H1 (cell line): Measurements from ENCODE around the gene RAB3C. TPM values are rescaled to one million over a fixed set of nuclear protein-coding genes. Genes with fewer than 3 reads are reported as not detected.

Experiments used
- CTCF ChIA-PET: fragments of 300-600 bp; sonication (Branson Sonifier 250); formaldehyde crosslinking; loops from one replicate; lab custom pipeline; 2021; ENCODE audit not compliant: partially characterized antibody; lab: Charles Lee
- POLR2A ChIA-PET: fragments of 300-600 bp; sonication (Branson Sonifier 250); formaldehyde crosslinking; loops from one replicate; lab custom pipeline; 2021; ENCODE audit warnings: inconsistent platforms; ENCODE audit not compliant: partially characterized antibody; lab: Charles Lee
- DNase-seq, 2 experiments: peaks; one replicate each; pipeline versions ENCODE4 v3.0.0 to v3.0.0-alpha.2; 2010 to 2022; ENCODE audit warnings: low spot score in 2 of 2, low read depth in 1 of 2, mixed read lengths in 1 of 2
- FAIRE-seq: peaks from 2 replicates; lab custom pipeline; 2011; peaks lifted over from hg19 to GRCh38; lab: Jason Lieb, UNC
- H2AFZ ChIP-seq: 2 replicates; pipeline ENCODE4 v1.8.1; 2012; ENCODE audit warnings: low read length, inconsistent platforms
- H2AK5ac ChIP-seq: 2 replicates; pipeline ENCODE4 v1.6.1; 2013; ENCODE audit warnings: low read depth, low read length
- H2BK120ac ChIP-seq: replicated peaks from 2 replicates; pipeline ENCODE3; 2013; ENCODE audit warnings: low read depth, low read length, inconsistent platforms
- H2BK12ac ChIP-seq: 2 replicates; pipeline ENCODE4 v1.6.1; 2013; ENCODE audit warnings: low read depth, low read length
- H2BK15ac ChIP-seq: 2 replicates; pipeline ENCODE4 v1.6.1; 2013; ENCODE audit warnings: low read length
- H2BK20ac ChIP-seq: 2 replicates; pipeline ENCODE4 v1.6.1; 2013; ENCODE audit warnings: low read length
- H2BK5ac ChIP-seq: 2 replicates; pipeline ENCODE4 v1.6.1; 2013; ENCODE audit warnings: low read depth, low read length
- H3K14ac ChIP-seq: 2 replicates; pipeline ENCODE4 v1.6.1; 2013; ENCODE audit warnings: inconsistent platforms; ENCODE audit not compliant: insufficient read length
- H3K18ac ChIP-seq: 2 replicates; pipeline ENCODE4 v1.6.1; 2013; ENCODE audit warnings: low read length; ENCODE audit errors: extremely low read depth
- H3K23ac ChIP-seq: 2 replicates; pipeline ENCODE4 v1.6.1; 2013; ENCODE audit warnings: inconsistent platforms; ENCODE audit not compliant: insufficient read length
- H3K23me2 ChIP-seq: 2 replicates; pipeline ENCODE4 v1.6.1; 2013; ENCODE audit warnings: low read depth, low read length
- H3K27ac ChIP-seq: 2 replicates; pipeline ENCODE4 v1.6.1; 2011; ENCODE audit warnings: low read depth, low read length, inconsistent platforms
- H3K27me3 ChIP-seq, 4 experiments: replicated peaks in 1 of 4; 1 replicate in 1 of 4; 2 replicates in 3 of 4; pipeline versions ENCODE4 v1.6.1 to v1.8.1; 2011 to 2013; ENCODE audit warnings: low read length in 3 of 4, mild to moderate bottlenecking in 3 of 4, inconsistent platforms in 2 of 4, mixed read lengths in 2 of 4, moderate library complexity in 1 of 4; ENCODE audit not compliant: control insufficient read depth in 3 of 4, insufficient read depth in 3 of 4; ENCODE audit errors: extremely low read depth in 1 of 4
- H3K36me3 ChIP-seq, 4 experiments: 2 replicates each; pipeline versions ENCODE4 v1.6.1 to v1.8.1; 2011 to 2013; ENCODE audit warnings: mild to moderate bottlenecking in 4 of 4, low read length in 3 of 4, moderate library complexity in 2 of 4, control low read depth in 1 of 4, inconsistent platforms in 1 of 4; ENCODE audit not compliant: insufficient read depth in 4 of 4, control insufficient read depth in 2 of 4
- H3K4ac ChIP-seq: replicated peaks from 2 replicates; pipeline ENCODE3; 2013; ENCODE audit warnings: low read length, low read depth, mixed read lengths, inconsistent platforms; ENCODE audit not compliant: insufficient read length
- H3K4me1 ChIP-seq, 4 experiments: replicated peaks in 1 of 4; 1 replicate in 1 of 4; 2 replicates in 3 of 4; pipeline versions ENCODE4 v1.6.1 to v1.8.1; 2011 to 2013; ENCODE audit warnings: low read length in 3 of 4, inconsistent platforms in 2 of 4, mixed read lengths in 1 of 4; ENCODE audit not compliant: insufficient read depth in 4 of 4, control insufficient read depth in 3 of 4
- H3K4me2 ChIP-seq, 2 experiments: 2 replicates each; pipeline versions ENCODE4 v1.6.1 to v1.8.1; 2011 to 2013; ENCODE audit warnings: low read depth in 2 of 2, low read length in 2 of 2, control low read depth in 1 of 2, inconsistent platforms in 1 of 2, mild to moderate bottlenecking in 1 of 2; ENCODE audit not compliant: insufficient read depth in 1 of 2
- H3K4me3 ChIP-seq, 4 experiments: fragments of 200-600, 300-600 bp in 1 of 4; sonication (generic), shearing (Covaris generic), sonication (Bioruptor Twin) in 1 of 4; 2 replicates each; pipeline versions ENCODE4 v1.5.1 to v1.8.1; 2011 to 2016; ENCODE audit warnings: low read length in 4 of 4, low read depth in 3 of 4, control low read depth in 2 of 4, inconsistent platforms in 2 of 4, mild to moderate bottlenecking in 2 of 4, mixed read lengths in 1 of 4, moderate library complexity in 1 of 4; ENCODE audit not compliant: insufficient read depth in 2 of 4; ENCODE audit errors: extremely low read depth in 1 of 4
- H3K56ac ChIP-seq: replicated peaks from 2 replicates; pipeline ENCODE3; 2013; ENCODE audit warnings: low read depth, mild to moderate bottlenecking, mixed read lengths, low read length, inconsistent platforms; ENCODE audit not compliant: insufficient read length
- H3K79me1 ChIP-seq: 2 replicates; pipeline ENCODE4 v1.6.1; 2013; ENCODE audit warnings: low read depth, low read length, control low read depth
- H3K79me2 ChIP-seq, 2 experiments: 2 replicates each; pipeline versions ENCODE4 v1.6.1 to v1.8.1; 2012 to 2013; ENCODE audit warnings: low read length in 2 of 2, mild to moderate bottlenecking in 2 of 2, inconsistent platforms in 1 of 2; ENCODE audit not compliant: insufficient read depth in 2 of 2, control insufficient read depth in 1 of 2
- H3K9ac ChIP-seq, 4 experiments: replicated peaks in 1 of 4; 1 replicate in 1 of 4; 2 replicates in 3 of 4; pipeline versions ENCODE4 v1.6.1 to v1.8.1; 2011 to 2013; ENCODE audit warnings: low read depth in 3 of 4, low read length in 3 of 4, control low read depth in 2 of 4, mild to moderate bottlenecking in 2 of 4, moderate library complexity in 2 of 4, inconsistent platforms in 1 of 4; ENCODE audit errors: extremely low read depth in 1 of 4
- H3K9me3 ChIP-seq, 2 experiments: 2 replicates each; pipeline versions ENCODE4 v1.6.1 to v1.8.1; 2012 to 2013; ENCODE audit warnings: mild to moderate bottlenecking in 2 of 2, moderate library complexity in 2 of 2, control low read depth in 1 of 2, inconsistent platforms in 1 of 2, low read depth in 1 of 2, low read length in 1 of 2, mixed read lengths in 1 of 2; ENCODE audit not compliant: insufficient read depth in 2 of 2
- H4K20me1 ChIP-seq, 2 experiments: replicated peaks in 1 of 2; 2 replicates each; pipeline versions ENCODE3 to v1.8.1; 2011 to 2013; ENCODE audit warnings: inconsistent platforms in 2 of 2, low read length in 2 of 2, mild to moderate bottlenecking in 1 of 2; ENCODE audit not compliant: insufficient read depth in 2 of 2, control insufficient read depth in 1 of 2
- H4K5ac ChIP-seq: 2 replicates; pipeline ENCODE4 v1.6.1; 2013; ENCODE audit warnings: low read length, low read depth, mixed read lengths, inconsistent platforms; ENCODE audit not compliant: insufficient read length
- H4K8ac ChIP-seq: 2 replicates; pipeline ENCODE4 v1.8.0; 2013; ENCODE audit warnings: mild to moderate bottlenecking, moderate library complexity, low read length, inconsistent platforms; ENCODE audit not compliant: insufficient read depth; ENCODE audit errors: extremely low read depth
- H4K91ac ChIP-seq: replicated peaks from 2 replicates; pipeline ENCODE3; 2013; ENCODE audit warnings: low read length, mixed read lengths, inconsistent platforms; ENCODE audit not compliant: insufficient read length
- CHD2 ChIP-seq: IDR thresholded peaks from 2 replicates; pipeline ENCODE4 v1.6.1; 2012; ENCODE audit warnings: low read length, improper control_type of control experiment
- EZH2 ChIP-seq: fragments of 200-600 bp; sonication (generic); IDR thresholded peaks from 2 replicates; pipeline ENCODE4 v1.7.1; 2012; ENCODE audit warnings: low read depth, mild to moderate bottlenecking, moderate library complexity, low read length, inconsistent platforms; ENCODE audit not compliant: severe bottlenecking
- GTF2F1 ChIP-seq: IDR thresholded peaks from 2 replicates; pipeline ENCODE4 v1.6.1; 2012; ENCODE audit warnings: low read depth, low read length, improper control_type of control experiment, borderline replicate concordance
- KDM5A ChIP-seq: fragments of 200-600 bp; IDR thresholded peaks from 2 replicates; pipeline ENCODE4 v1.7.1; 2012; ENCODE audit warnings: mild to moderate bottlenecking, low read length, inconsistent platforms, mixed read lengths
- MAFK ChIP-seq: IDR thresholded peaks from 2 replicates; pipeline ENCODE4 v1.6.1; 2012; ENCODE audit warnings: low read depth, mild to moderate bottlenecking, improper control_type of control experiment, low read length
- POLR2AphosphoS5 ChIP-seq: IDR thresholded peaks from 2 replicates; pipeline ENCODE4 v1.6.1; 2011; ENCODE audit warnings: low read depth, low read length
- RFX5 ChIP-seq: IDR thresholded peaks from 2 replicates; pipeline ENCODE4 v1.6.1; 2011; ENCODE audit warnings: low read depth, low read length, improper control_type of control experiment, borderline replicate concordance
- SP1 ChIP-seq: IDR thresholded peaks from 2 replicates; pipeline ENCODE4 v1.6.1; 2011; ENCODE audit warnings: low read depth, low read length
- TAF1 ChIP-seq: IDR thresholded peaks from 2 replicates; pipeline ENCODE4 v1.6.1; 2011; ENCODE audit warnings: mild to moderate bottlenecking, low read depth, low read length
- ZNF274 ChIP-seq: IDR thresholded peaks from 2 replicates; pipeline ENCODE4 v1.7.0; 2012; ENCODE audit warnings: low read length, borderline replicate concordance; ENCODE audit errors: extremely low read depth
- WGBS, 2 experiments: shearing (Covaris generic) in 1 of 2; methylation state at CpG; one replicate each; pipeline versions ENCODE4 v1.1.6 to v1.1.7; 2013 to 2015; ENCODE audit warnings: low lambda C conversion rate in 2 of 2, mixed read lengths in 2 of 2, inconsistent platforms in 1 of 2, low coverage in 1 of 2, missing lambda C conversion rate in 1 of 2; ENCODE audit not compliant: insufficient replicate concordance in 2 of 2, insufficient coverage in 1 of 2, insufficient read length in 1 of 2; ENCODE audit errors: extremely low coverage in 1 of 2, missing lambda C conversion rate in 1 of 2; 5-methylcytosine and 5-hydroxymethylcytosine counted together
- polyA plus RNA-seq, 7 experiments: library from polyadenylated mRNA; depleted of rRNA in 3 of 7; stranded (reverse) in 5 of 7; unstranded in 2 of 7; fragments of >200 nt in 5 of 7; fragments of 200-250 nt in 2 of 7; gene quantifications; 1 replicate in 5 of 7; 2 replicates in 1 of 7; 4 replicates in 1 of 7; pipeline versions ENCODE4 v1.2.1 to v1.2.3, GENCODE V29; 2011 to 2013; ENCODE audit warnings: missing spikeins in 2 of 7, mixed read lengths in 2 of 7
- total RNA-seq: library from RNA; stranded (reverse); fragmentation: NEBNext Ultra II Directional; extraction: Animal tissue kit (Norgen Biotek cat#: 25700); gene quantifications from 2 replicates; pipeline ENCODE4 v1.2.1, GENCODE V29; 2021

The RAB3C gene
- total and polyA plus RNA-seq, 2 of the 8 experiments (the other 6 are each of a cell fraction or from before 2014, with no cell fraction given): 14.7 to 18.3 TPM

- ChIA-PET CTCF (no interaction called here), POLR2A (no interaction called here)
- Histone ChIP-seq H3K4me2 (no peak overlapping the region), H2AFZ (no peak overlapping the region), H4K91ac (no peak overlapping the region), H2AK5ac (no peak overlapping the region), H3K23me2 (peaks cover 2% of the 10 kb centered on the region; the same call in 1 of the 2 replicates), H3K23ac (no peak overlapping the region), H3K4me3 (no peak overlapping the region), H2BK20ac (no peak overlapping the region), H4K20me1 (no peaks in the 10 kb centered on the region), H3K18ac (no peak overlapping the region), H2BK120ac (no peak overlapping the region), H3K56ac (no peak overlapping the region), H4K8ac (no peak overlapping the region), H2BK5ac (no peak overlapping the region), H3K4me1 (no peaks in the 10 kb centered on the region), H3K79me2 (no peaks in the 10 kb centered on the region), H2BK15ac (no peak overlapping the region), H3K79me1 (no peaks in the 10 kb centered on the region), H3K36me3 (no peaks in the 10 kb centered on the region), H3K9me3 (no peaks in the 10 kb centered on the region), H4K5ac (no peak overlapping the region), H3K27ac (no peak overlapping the region), H3K4ac (no peak overlapping the region), H3K9ac (no peak overlapping the region), H3K27me3 (no peaks in the 10 kb centered on the region), H3K14ac (no peak overlapping the region), H2BK12ac (no peak overlapping the region)
- no peak for DNase-seq
- TF ChIP-seq SP1 (no peak), RFX5 (no peak), TAF1 (no peak), MAFK (no peak), POLR2AphosphoS5 (no peak), CHD2 (no peak), KDM5A (no peak), GTF2F1 (no peak), EZH2 (no peak), ZNF274 (no peak)
- no peak for FAIRE-seq
- 90% methylated on average over 4 of the region's 4 CpGs; no CpG with 5 or more reads in 1 of the 2 experiments for WGBS, 2 experiments
These were observed 176.9 kb downstream of the RAB3C start for GRCh38 chr5:58759745-58760144.
